Mucosa of stomach (tissue), 1 donor: ENCODE data around the gene CAMK1G.

Experiments used
- H3K27me3 ChIP-seq: one replicate; pipeline ENCODE4 v1.7.0; 2013; ENCODE audit warnings: mild to moderate bottlenecking, low read length; ENCODE audit not compliant: control insufficient read depth, insufficient read depth
- H3K36me3 ChIP-seq: one replicate; pipeline ENCODE4 v1.7.0; 2013; ENCODE audit warnings: low read length; ENCODE audit not compliant: control insufficient read depth, insufficient read depth
- H3K4me1 ChIP-seq: one replicate; pipeline ENCODE4 v1.7.0; 2013; ENCODE audit warnings: mild to moderate bottlenecking, low read length; ENCODE audit not compliant: control insufficient read depth, insufficient read depth
- H3K4me3 ChIP-seq: one replicate; pipeline ENCODE4 v1.7.0; 2013; ENCODE audit warnings: low read length
- H3K9ac ChIP-seq: one replicate; pipeline ENCODE4 v1.7.0; 2013; ENCODE audit warnings: mild to moderate bottlenecking, low read length, moderate library complexity
- H3K9me3 ChIP-seq: one replicate; pipeline ENCODE4 v1.7.0; 2013; ENCODE audit warnings: mild to moderate bottlenecking, low read length, moderate library complexity; ENCODE audit not compliant: control insufficient read depth
- donor health status: Pancreatic carcinoma.

Gene CAMK1G

DNA sequence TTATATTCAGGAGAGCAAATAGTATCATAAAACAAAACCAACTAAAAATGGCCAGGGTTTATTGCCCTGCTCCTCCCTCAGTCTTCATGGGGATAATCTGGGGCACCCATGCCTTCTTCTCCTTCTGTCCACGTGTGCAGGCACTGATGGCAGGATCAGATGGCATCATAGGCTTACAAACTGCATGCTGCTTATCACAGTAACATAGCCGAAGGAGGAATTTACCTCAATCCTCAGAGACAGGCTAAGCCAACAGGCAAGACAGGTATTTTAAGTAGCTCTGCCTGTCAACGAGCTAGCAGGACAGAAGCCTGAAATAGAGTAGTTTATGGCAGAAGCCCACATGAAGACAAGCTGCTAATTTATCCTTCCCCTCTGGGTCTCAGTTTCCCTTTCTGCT, 59.3 kb downstream of the CAMK1G start:
- Histone ChIP-seq H3K27me3 (no peaks in the 10 kb centered on the region), H3K4me3 (no peak overlapping the region), H3K36me3 (peaks cover 7% of the 10 kb centered on the region), H3K9me3 (no peaks in the 10 kb centered on the region), H3K9ac (no peak overlapping the region), H3K4me1 (peaks cover 33% of the 10 kb centered on the region)

DNA sequence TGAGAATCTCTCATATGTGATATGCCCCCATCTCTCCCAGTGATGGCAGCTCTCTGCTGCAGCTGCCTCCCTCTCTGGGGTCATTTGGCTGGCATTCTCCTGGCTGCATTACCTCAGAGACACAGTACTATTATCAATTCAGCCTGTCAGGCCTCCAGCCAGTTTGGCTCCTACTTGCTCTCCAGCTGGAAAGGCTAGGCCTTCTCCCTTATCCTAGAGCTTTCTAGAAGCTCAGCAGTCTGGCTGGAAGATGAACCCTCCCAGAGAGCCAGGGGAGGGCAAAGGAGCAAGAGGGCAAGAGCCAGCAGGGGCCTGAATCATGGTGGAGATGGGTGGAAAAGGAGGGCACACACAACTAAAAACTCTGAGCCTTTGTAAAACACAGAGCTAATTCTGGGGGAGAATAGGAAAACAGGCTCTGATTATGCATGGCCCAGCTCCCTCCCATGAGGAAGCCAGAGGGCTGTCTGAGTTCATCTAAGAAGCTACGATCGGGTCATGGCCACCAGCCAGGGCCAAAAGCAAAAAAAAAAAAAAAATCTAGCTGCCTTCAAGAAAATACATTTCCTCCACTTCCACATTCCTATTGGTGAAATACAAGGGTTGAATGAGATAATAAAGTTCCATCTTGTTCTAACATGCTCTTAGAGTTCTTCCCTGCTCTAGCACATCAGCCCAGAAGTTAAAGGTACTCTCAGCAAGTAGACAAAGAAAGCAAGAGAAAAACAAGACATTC, 59.9 kb downstream of the CAMK1G start:
- no peaks in the 10 kb centered on the region for H3K27me3 ChIP-seq
- no peaks in the 10 kb centered on the region for H3K9me3 ChIP-seq
- peaks cover 7% of the 10 kb centered on the region for H3K36me3 ChIP-seq
- no peak overlapping the region for H3K9ac ChIP-seq
- peaks cover 39% of the 10 kb centered on the region for H3K4me1 ChIP-seq
- H3K4me3 ChIP-seq: no peak overlapping the region

DNA sequence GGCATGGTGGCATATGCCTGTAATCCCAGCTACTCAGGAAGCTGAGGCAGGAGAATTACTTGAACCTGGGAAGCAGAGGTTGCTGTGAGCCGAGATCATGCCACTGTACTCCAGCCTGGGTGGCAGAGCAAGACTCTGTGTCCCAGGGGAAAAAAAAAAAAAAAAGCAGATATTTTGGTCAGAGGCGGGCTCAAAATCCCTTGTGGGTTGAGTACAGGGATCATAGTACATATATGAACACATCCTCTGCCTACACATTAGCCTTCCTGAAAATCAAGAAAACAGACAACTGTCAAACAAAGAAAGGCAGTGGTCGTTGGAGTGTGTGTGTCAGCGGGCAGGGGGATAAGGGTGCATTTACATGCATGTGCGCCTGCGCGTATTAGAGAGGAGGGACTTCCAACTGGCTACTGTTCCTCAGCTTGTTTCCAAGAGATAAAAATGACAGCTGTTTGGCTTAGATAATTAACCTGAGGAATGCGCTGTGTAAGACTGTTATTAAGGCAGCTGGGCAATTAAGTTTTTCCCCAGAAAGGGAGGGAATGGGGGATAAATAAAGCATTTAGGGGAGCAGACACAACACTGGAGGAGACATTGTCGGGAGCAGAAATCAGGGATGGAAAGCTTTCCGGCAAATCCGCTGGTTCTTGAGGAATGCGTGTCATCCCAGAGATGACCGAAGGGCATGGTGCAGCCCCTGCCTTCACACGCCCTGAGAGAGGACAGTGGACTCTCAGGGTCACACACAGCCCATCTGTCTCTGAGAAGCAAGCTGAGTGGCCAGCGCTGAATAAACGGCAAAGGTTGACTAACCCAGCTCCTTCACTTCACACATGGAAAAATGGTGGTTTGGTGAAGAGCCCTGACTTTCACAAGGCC, 62.3 kb downstream of the CAMK1G start:
- H3K4me1 ChIP-seq: peaks cover 60% of the 10 kb centered on the region
- H3K4me3 ChIP-seq: no peak overlapping the region
- no peaks in the 10 kb centered on the region for H3K9me3 ChIP-seq
- H3K36me3 ChIP-seq: peaks cover 7% of the 10 kb centered on the region
- no peak overlapping the region for H3K9ac ChIP-seq
- no peaks in the 10 kb centered on the region for H3K27me3 ChIP-seq

DNA sequence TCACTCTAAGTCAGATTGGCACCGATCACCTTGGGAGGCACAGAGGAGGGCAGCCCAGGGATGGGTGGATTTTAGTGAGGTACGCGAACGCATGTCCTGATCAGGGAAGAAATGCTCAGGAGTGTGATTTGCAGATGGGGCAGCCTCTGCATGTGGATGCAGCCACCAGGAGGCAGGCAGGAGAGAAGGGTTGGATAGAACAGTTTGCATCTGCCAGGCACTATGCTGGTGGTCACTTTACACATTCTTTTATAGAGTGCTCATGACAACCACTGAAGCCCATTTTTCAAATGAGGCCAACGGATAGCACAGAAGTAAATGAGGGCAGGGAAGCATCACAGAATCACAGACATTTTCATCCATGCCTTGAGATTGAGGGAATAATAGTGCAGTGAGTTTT, 63.0 kb downstream of the CAMK1G start:
- Histone ChIP-seq H3K36me3 (peaks cover 4% of the 10 kb centered on the region), H3K4me3 (no peak overlapping the region), H3K4me1 (peaks cover 63% of the 10 kb centered on the region)

DNA sequence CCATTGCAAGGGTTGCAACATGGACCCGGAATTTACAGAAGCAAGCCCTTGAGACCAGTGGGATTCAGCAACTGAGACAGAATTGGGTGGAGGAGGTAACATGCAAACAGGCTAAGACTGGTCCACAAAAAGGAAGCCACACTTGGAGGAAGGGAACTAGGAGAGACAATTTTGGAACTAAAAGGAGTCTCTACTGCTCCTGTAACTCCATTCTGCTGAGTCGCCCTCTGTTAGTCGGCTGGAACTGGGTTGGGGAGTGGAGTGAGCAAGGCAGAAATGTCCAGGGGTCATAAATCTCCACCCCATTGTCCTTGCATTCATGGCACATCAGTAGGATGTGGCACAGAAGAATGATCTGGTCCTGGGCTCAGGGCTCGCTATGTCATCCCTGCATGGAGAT, 63.6 kb downstream of the CAMK1G start:
- Histone ChIP-seq H3K9me3 (no peaks in the 10 kb centered on the region), H3K27me3 (no peaks in the 10 kb centered on the region), H3K9ac (no peak overlapping the region), H3K4me3 (no peak overlapping the region), H3K36me3 (no peaks in the 10 kb centered on the region), H3K4me1 (peaks cover 59% of the 10 kb centered on the region)

More for the DNA sequence above, 63.0 kb downstream of the CAMK1G start:
- H3K27me3 ChIP-seq: no peaks in the 10 kb centered on the region
- no peaks in the 10 kb centered on the region for H3K9me3 ChIP-seq
- no peak overlapping the region for H3K9ac ChIP-seq

DNA sequence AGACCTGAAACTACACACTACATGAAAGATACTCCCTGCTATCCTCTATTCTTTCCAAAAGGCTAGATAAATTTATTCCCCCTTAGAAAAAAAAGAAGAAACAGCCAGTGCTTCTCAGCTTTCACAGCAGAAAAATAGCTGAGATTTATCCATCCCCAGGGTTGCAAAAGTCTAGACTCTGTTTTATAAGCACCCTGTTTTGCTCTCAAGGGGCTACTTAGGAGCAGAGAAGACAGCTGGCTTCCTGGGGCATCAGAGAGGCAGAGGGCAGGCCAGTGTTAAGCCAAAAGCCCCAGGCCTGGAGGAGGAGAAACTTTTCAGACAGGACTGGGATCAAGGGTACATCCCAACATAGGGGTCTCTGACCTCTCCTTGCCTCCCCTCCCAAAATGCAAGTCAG, 64.8 kb downstream of the CAMK1G start:
- Histone ChIP-seq H3K4me3 (no peak overlapping the region), H3K9me3 (no peaks in the 10 kb centered on the region), H3K27me3 (no peaks in the 10 kb centered on the region), H3K4me1 (peaks cover 62% of the 10 kb centered on the region), H3K36me3 (no peaks in the 10 kb centered on the region), H3K9ac (peak overlapping the region; percentile 23)

DNA sequence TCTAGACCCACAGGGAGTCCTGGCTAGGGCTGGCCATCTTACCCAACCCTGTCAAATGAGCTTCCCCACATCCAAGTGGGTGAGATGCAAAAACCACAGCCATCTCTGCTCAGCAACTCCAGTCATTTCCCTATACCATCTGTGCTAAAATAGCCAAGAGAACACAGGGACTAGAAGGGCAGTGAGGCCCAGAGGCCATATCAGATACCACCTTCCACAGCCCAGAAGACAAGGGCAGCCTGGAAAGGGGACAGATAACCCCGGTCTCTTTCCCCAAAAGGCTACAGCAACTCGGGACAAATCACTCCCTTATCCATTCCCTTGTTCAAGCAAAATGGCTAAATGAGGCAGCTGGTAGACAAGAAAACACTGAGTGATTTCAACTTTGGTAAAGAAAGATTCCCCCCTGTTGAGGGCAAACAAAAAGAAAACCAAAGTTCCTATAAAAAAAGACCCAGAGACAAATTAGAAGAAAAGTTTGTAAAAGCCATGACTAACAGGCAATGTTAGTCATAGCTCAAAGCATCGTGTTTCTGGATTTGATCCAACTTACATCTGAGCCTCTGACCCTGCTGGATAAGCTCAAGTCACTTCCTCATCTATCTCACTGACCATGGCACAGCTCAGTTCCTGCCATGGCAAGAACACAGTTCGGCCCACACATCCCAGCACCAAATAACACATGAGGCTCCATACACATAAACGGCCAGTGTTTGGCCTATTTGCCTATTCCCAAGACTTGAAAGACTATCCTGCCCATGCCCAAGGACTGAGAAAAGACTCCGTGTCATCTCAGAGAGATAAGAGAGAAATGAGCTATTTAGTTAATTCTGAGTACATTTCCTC, 65.6 kb downstream of the CAMK1G start:
- peak overlapping the region; percentile 36 for H3K9ac ChIP-seq

DNA sequence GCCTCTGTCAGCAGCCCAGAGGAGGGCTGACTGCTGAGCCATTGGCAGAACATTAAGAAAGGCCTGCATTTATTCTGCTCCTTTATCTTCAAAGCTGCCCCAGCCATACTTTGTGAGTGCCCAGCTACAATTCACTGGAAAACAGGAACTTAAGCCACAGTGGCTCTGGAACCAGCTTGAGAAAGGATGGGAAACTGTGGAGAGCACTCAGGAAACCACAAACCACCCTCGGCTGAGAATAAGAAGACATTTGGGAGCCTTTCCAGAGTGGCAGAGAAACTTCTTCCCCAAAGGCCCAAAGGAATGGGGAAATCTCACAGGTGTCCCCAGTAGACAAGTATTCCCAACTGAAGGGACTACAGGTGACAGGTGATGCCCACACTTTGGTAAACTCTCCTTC, 66.9 kb downstream of the CAMK1G start:
- H3K36me3 ChIP-seq: no peaks in the 10 kb centered on the region
- no peaks in the 10 kb centered on the region for H3K27me3 ChIP-seq
- H3K4me3 ChIP-seq: peak overlapping the region; percentile 62
- peaks cover 75% of the 10 kb centered on the region for H3K4me1 ChIP-seq
- no peaks in the 10 kb centered on the region for H3K9me3 ChIP-seq
- peak overlapping the region; percentile 96 for H3K9ac ChIP-seq

More for the DNA sequence above, 65.6 kb downstream of the CAMK1G start:
- Histone ChIP-seq H3K4me3 (peak overlapping the region; percentile 62), H3K27me3 (no peaks in the 10 kb centered on the region), H3K4me1 (peaks cover 62% of the 10 kb centered on the region), H3K36me3 (no peaks in the 10 kb centered on the region), H3K9me3 (no peaks in the 10 kb centered on the region)

DNA sequence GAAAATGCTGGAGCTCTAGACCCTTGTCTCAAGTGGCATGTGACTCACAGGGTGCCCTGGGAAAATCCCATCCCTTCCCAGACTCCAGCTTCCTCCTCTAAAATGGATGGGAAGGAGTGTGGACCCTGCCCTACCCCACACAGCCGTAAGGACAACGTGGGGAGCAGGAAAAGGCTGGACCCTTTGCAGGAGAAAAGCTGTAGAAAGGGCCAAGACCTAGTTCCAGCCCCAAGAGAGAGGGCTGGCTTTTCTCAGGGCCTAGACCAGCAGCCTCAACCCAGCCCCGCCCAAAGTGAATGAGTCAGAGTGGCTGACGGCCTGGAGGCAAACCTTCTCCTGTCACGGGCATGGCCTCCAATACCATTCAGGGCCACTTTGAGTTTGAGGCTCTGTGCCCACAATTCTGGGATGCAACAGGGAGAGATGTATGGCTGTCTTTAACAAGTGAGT, 67.6 kb downstream of the CAMK1G start:
- Histone ChIP-seq H3K9me3 (no peaks in the 10 kb centered on the region), H3K4me3 (peak overlapping the region; percentile 62), H3K9ac (peak overlapping the region; percentile 96), H3K27me3 (no peaks in the 10 kb centered on the region), H3K4me1 (peaks cover 74% of the 10 kb centered on the region), H3K36me3 (no peaks in the 10 kb centered on the region)

DNA sequence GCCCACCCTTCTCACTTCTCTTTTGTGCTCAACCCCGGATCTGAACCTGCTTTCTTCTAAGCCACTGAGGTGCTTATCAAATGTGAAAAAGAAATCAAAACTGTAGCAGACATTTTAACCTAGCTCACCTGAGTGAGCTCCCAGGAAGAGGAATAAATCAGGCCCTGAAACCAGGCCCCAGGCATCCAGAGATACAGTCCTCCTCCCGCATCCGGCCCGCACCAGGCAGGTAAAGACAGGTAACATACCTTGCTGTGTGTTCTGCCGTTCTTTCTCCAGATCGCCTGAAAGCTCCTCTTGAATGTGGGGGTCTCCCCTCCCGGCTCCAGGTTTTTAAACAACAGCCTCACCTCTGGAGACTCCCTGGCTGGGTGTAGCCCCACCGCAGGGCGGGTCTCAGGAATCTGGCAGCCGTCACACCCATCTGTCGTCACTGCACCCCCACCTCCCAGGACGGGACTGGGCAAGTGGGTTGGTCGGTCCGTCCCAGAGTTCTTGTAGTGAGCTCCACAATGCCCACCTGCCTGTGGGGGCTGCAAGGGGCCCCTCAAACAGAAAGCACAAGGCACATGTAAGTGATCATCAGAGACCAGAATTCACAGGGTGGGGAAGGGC, 68.7 kb downstream of the CAMK1G start, which contains the start of gene LAMB3:
Gene LAMB3, minus strand, starts transcription at position 305 of the 615 bp plus-strand sequence. CDS start 1,481 bp downstream, outside the sequence.
- H3K4me3 ChIP-seq: peak within 1 kb of the TSS; percentile 62
- peaks cover 84% of the 10 kb centered on the region for H3K4me1 ChIP-seq
- no peaks in the 10 kb centered on the region for H3K27me3 ChIP-seq
- H3K9ac ChIP-seq: peak within 1 kb of the TSS; percentile 96
- no peaks in the 10 kb centered on the region for H3K9me3 ChIP-seq
- no peaks in the 10 kb centered on the region for H3K36me3 ChIP-seq

DNA sequence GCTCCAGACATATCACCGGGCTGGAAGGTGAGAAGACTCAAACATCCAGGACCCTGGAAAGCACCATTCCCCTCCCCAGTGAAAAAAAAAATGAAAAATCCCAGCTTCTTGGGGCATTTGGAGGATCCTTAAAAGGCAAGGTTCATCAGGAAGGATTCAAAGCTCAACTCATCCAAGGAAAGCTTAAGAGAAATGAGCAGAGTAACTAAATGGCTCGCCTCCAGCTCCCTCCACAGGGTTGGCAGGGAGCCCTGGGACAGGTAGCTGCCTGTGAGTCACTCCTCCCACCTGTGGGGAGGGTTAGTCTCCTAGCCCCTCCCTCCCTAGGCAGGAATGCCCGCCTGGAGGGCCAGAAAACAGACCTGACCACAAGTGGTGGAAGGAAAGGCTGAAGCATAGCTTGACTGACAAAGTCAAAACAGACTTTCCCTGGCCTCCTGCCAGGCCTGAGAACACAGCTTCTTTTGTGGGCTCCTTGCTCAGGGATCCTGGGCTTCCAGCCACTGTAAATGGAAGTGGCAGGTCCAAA, 69.4 kb downstream of the CAMK1G start:
- Histone ChIP-seq H3K9me3 (no peaks in the 10 kb centered on the region), H3K36me3 (no peaks in the 10 kb centered on the region), H3K27me3 (no peaks in the 10 kb centered on the region), H3K4me1 (peaks cover 87% of the 10 kb centered on the region), H3K4me3 (no peak overlapping the region), H3K9ac (peak overlapping the region; percentile 96)
